ENCODE measurements around the gene CHID1. TPM values are rescaled to one million over a fixed set of nuclear protein-coding genes. Genes with fewer than 3 reads are reported as not detected.

The CHID1 gene
- total and polyA plus RNA-seq, 2 donors (not counting 1 experiment from before 2014, with no cell fraction given), result 31.0 to 68.1 TPM

- ChIA-PET CTCF (no interaction called here), POLR2A (no interaction called here)
- TF ChIP-seq EZH2 (IDR thresholded peaks at IDR 0.05; ENCODE audit: borderline replicate concordance, insufficient read depth, low read depth, low read length, poor library complexity, severe bottlenecking) (no peak), CTCF (IDR thresholded peaks at IDR 0.05) (no peak)
- DNase-seq (no peak), ATAC-seq (ENCODE audit: low read depth) (no peak)
- Histone ChIP-seq H3K4me1 (ENCODE audit: control insufficient read depth in 2 of 2, insufficient read depth in 2 of 2, low read length in 2 of 2) (no peaks in the 10 kb centered on the region), H3K4me3 (ENCODE audit: control extremely low read depth in 1 of 5, extremely low read depth in 1 of 5, insufficient read depth in 1 of 5, low read depth in 2 of 5, low read length in 4 of 5) (no peak overlapping the region), H3K9ac (ENCODE audit: low read length) (no peak overlapping the region), H4K20me1 (ENCODE audit: control insufficient read depth, insufficient read depth, low read length, poor library complexity, severe bottlenecking) (no peaks in the 10 kb centered on the region), H2AFZ (ENCODE audit: insufficient read depth, low read depth, low read length, poor library complexity, severe bottlenecking) (no peak overlapping the region), H3K27me3 (replicated peaks in 1 of 4; ENCODE audit: control extremely low read depth in 1 of 4, control insufficient read depth in 3 of 4, insufficient read depth in 4 of 4, low read length in 3 of 4) (no peaks in the 10 kb centered on the region), H3K27ac (ENCODE audit: low read length in 2 of 2) (no peak overlapping the region), H3K9me3 (ENCODE audit: control extremely low read depth in 1 of 3, control insufficient read depth in 2 of 3, insufficient read depth in 1 of 3, low read length in 2 of 3) (no peaks in the 10 kb centered on the region), H3K4me2 (replicated peaks; ENCODE audit: low read depth, low read length, poor library complexity, severe bottlenecking) (no peak overlapping the region), H3K79me2 (ENCODE audit: control insufficient read depth, insufficient read depth, low read length) (no peaks in the 10 kb centered on the region), H3K36me3 (replicated peaks in 1 of 2; ENCODE audit: control extremely low read depth in 1 of 2, control insufficient read depth in 1 of 2, extremely low read depth in 1 of 2, insufficient read depth in 2 of 2, low read length in 1 of 2) (peaks cover 0 to 11% of the 10 kb centered on the region in 2 experiments)
- no peak overlapping the region for H3K4me3 Mint-ChIP-seq
- no peak overlapping the region for H3K27ac Mint-ChIP-seq
- H3K4me1 Mint-ChIP-seq, result no peaks in the 10 kb centered on the region
- H3K27me3 Mint-ChIP-seq, result no peaks in the 10 kb centered on the region
- 90% methylated on average over 22 of the region's 27 CpGs for WGBS (ENCODE audit: insufficient coverage)
- intact Hi-C loops (cut with micrococcal nuclease), result no loop called here
- H3K9me3 Mint-ChIP-seq (ENCODE audit: insufficient read depth), result no peaks in the 10 kb centered on the region
Measured at GRCh38 chr11:890794-891540, 19.6 kb downstream of the CHID1 start.

GRCh38 chr11:889687-890475 is 20.7 kb downstream of the CHID1 start:
- no peak overlapping the region for H3K27ac Mint-ChIP-seq
- no peak for ATAC-seq (ENCODE audit: low read depth)
- POLR2A ChIA-PET, result no interaction called here

More at GRCh38 chr11:889687-890475, 20.7 kb downstream of the CHID1 start:
- WGBS (ENCODE audit: insufficient coverage), result 94% methylated on average over 32 of the region's 32 CpGs
- Histone ChIP-seq H3K4me2 (replicated peaks; ENCODE audit: low read depth, low read length, poor library complexity, severe bottlenecking) (no peak overlapping the region), H3K4me1 (ENCODE audit: control insufficient read depth in 2 of 2, insufficient read depth in 2 of 2, low read length in 2 of 2) (no peaks in the 10 kb centered on the region), H3K9me3 (ENCODE audit: control extremely low read depth in 1 of 3, control insufficient read depth in 2 of 3, insufficient read depth in 1 of 3, low read length in 2 of 3) (no peaks in the 10 kb centered on the region), H3K9ac (ENCODE audit: low read length) (no peak overlapping the region), H3K27ac (ENCODE audit: low read length in 2 of 2) (no peak overlapping the region), H3K4me3 (ENCODE audit: control extremely low read depth in 1 of 5, extremely low read depth in 1 of 5, insufficient read depth in 1 of 5, low read depth in 2 of 5, low read length in 4 of 5) (no peak overlapping the region), H4K20me1 (ENCODE audit: control insufficient read depth, insufficient read depth, low read length, poor library complexity, severe bottlenecking) (no peaks in the 10 kb centered on the region), H3K79me2 (ENCODE audit: control insufficient read depth, insufficient read depth, low read length) (no peaks in the 10 kb centered on the region), H2AFZ (ENCODE audit: insufficient read depth, low read depth, low read length, poor library complexity, severe bottlenecking) (no peak overlapping the region), H3K36me3 (replicated peaks in 1 of 2; ENCODE audit: control extremely low read depth in 1 of 2, control insufficient read depth in 1 of 2, extremely low read depth in 1 of 2, insufficient read depth in 2 of 2, low read length in 1 of 2) (peaks cover 0 to 11% of the 10 kb centered on the region in 2 experiments), H3K27me3 (replicated peaks in 1 of 4; ENCODE audit: control extremely low read depth in 1 of 4, control insufficient read depth in 3 of 4, insufficient read depth in 4 of 4, low read length in 3 of 4) (no peaks in the 10 kb centered on the region)
- Mint-ChIP-seq H3K9me3 (ENCODE audit: insufficient read depth) (no peaks in the 10 kb centered on the region), H3K4me1 (no peaks in the 10 kb centered on the region), H3K4me3 (no peak overlapping the region), H3K27me3 (no peaks in the 10 kb centered on the region)
- intact Hi-C loops (cut with micrococcal nuclease), result no loop called here
- DNase-seq, result no peak
- TF ChIP-seq CTCF (IDR thresholded peaks at IDR 0.05) (no peak), EZH2 (IDR thresholded peaks at IDR 0.05; ENCODE audit: borderline replicate concordance, insufficient read depth, low read depth, low read length, poor library complexity, severe bottlenecking) (no peak)
- CTCF ChIA-PET, result no interaction called here
